ENCODE measurements around the gene SH3BGRL3. TPM values are rescaled to one million over a fixed set of nuclear protein-coding genes. Genes with fewer than 3 reads are reported as not detected.
"Not testable (repeated sequence)": the region's sequence is repeated elsewhere in the genome, so short reads cannot be mapped to it uniquely, and the experiment has no call there.

The SH3BGRL3 gene
- polyA plus RNA-seq, 2 donors, result 170 to 299 TPM

DNA sequence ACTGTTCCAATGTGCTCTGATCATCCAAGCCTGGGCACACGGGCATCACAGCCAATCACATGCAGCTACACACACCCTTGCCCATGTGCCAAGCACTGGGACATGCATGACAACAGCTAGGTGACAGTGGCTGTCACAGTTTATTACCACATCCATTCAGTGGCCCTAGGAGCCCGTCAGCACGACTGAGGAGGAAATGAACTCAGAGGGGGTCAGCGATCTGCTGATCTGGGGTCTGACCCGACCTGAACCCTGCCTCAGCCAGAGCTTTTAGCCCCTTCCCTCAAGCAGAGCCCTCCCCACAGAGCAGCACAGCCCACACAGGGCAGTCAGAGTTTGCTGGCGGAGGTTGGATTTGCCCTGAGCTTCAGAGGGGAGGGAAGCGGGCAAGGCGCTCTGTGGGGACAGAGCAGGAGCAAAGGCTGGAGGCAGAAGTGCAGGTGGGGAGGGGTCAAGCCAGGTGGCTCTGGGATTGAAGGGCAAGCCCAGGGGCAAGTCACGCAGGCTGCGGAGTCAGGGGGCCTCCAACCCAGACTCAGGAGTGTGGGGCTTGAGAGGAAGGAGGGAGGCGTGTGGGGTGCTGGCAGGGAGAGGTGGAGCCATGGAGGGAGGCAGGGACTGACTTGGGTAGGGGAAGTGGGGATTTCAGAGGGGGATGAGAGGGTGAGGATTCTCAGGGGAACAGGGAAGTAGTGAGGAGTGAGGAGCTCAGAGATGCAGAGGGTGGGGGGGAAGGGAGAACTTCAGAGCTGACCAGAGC, 10.4 kb downstream of the SH3BGRL3 start:
- Histone ChIP-seq H3K27ac (ENCODE audit: low read depth in 2 of 2, low read length in 1 of 2) (peak overlapping the region; percentile 29 to 50), H3K9me3 (ENCODE audit: control insufficient read depth in 2 of 2, insufficient read depth in 1 of 2, low read depth in 1 of 2, low read length in 1 of 2) (no peaks in the 10 kb centered on the region), H3K4me3 (ENCODE audit: low read depth in 1 of 2, low read length in 2 of 2) (no peak overlapping the region), H3K27me3 (ENCODE audit: control insufficient read depth in 1 of 2, insufficient read depth in 2 of 2, low read length in 2 of 2) (no peaks in the 10 kb centered on the region), H3K36me3 (ENCODE audit: control insufficient read depth in 2 of 2, insufficient read depth in 2 of 2, low read length in 1 of 2) (no peaks in the 10 kb centered on the region), H3K4me1 (ENCODE audit: control insufficient read depth in 2 of 2, insufficient read depth in 2 of 2, low read length in 1 of 2) (peaks cover 0 to 5% of the 10 kb centered on the region in 2 donors)
- WGBS, 2 donors, result 74 to 75% methylated on average over 11 of the region's 11 CpGs

DNA sequence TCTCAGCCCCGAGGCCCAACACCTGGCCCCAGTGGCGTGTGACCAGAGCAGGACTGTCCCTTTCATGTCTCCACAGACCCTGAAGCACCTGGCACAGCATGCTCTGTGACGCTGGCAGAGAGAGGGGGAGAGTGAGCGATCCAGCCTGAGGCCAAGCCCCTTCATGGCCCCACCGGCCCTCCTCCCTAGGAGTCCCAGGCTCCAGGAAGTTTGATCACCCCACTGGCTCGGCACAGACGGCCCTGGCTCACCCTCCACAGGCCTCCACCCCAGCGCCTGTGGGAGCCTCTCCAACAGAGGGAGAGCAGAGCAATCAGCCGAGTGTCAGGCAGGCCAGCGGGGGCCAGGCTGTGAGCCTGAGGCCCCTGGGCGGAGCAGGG, 11.0 kb downstream of the SH3BGRL3 start:
- Histone ChIP-seq H3K27me3 (ENCODE audit: control insufficient read depth in 1 of 2, insufficient read depth in 2 of 2, low read length in 2 of 2) (no peaks in the 10 kb centered on the region), H3K4me1 (ENCODE audit: control insufficient read depth in 2 of 2, insufficient read depth in 2 of 2, low read length in 1 of 2) (peaks cover 0 to 5% of the 10 kb centered on the region in 2 donors), H3K4me3 (ENCODE audit: low read depth in 1 of 2, low read length in 2 of 2) (no peak overlapping the region), H3K27ac (ENCODE audit: low read depth in 2 of 2, low read length in 1 of 2) (peak overlapping the region; percentile 29 to 50), H3K9me3 (ENCODE audit: control insufficient read depth in 2 of 2, insufficient read depth in 1 of 2, low read depth in 1 of 2, low read length in 1 of 2) (no peaks in the 10 kb centered on the region), H3K36me3 (ENCODE audit: control insufficient read depth in 2 of 2, insufficient read depth in 2 of 2, low read length in 1 of 2) (no peaks in the 10 kb centered on the region)
- WGBS, 2 donors, result 67 to 78% methylated on average over 11 of the region's 11 CpGs

DNA sequence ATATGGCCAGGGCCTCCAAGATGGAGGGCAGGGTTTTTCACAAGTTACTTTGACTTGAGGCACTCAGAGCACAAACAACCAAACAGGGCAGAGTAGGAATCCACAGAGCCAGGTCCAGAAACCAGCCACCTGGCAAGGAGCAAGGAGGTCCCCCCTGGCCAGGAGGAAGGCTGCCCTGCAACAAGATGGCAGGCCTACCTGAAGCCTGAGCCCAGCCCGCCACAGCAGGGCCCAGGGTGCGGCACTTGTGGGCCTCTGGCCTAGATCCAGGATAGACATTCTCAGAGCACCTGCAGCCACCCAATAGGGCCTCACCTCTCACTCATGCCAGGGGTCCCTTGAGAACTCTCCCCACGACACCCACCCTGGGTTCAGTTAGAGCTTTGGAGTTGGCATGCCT, 11.5 kb downstream of the SH3BGRL3 start:
- no peaks in the 10 kb centered on the region for H3K27me3 ChIP-seq (ENCODE audit: control insufficient read depth in 1 of 2, insufficient read depth in 2 of 2, low read length in 2 of 2)
- peaks cover 0 to 5% of the 10 kb centered on the region in 2 donors for H3K4me1 ChIP-seq (ENCODE audit: control insufficient read depth in 2 of 2, insufficient read depth in 2 of 2, low read length in 1 of 2)
- H3K27ac ChIP-seq (ENCODE audit: low read depth in 2 of 2, low read length in 1 of 2), result peak overlapping the region in 1 of 2 donors; percentile 15
- no peaks in the 10 kb centered on the region for H3K36me3 ChIP-seq (ENCODE audit: control insufficient read depth in 2 of 2, insufficient read depth in 2 of 2, low read length in 1 of 2)
- H3K4me3 ChIP-seq (ENCODE audit: low read depth in 1 of 2, low read length in 2 of 2), result no peak overlapping the region
- 92 to 100% methylated on average over 3 of the region's 3 CpGs for WGBS, 2 donors
- no peaks in the 10 kb centered on the region for H3K9me3 ChIP-seq (ENCODE audit: control insufficient read depth in 2 of 2, insufficient read depth in 1 of 2, low read depth in 1 of 2, low read length in 1 of 2)

DNA sequence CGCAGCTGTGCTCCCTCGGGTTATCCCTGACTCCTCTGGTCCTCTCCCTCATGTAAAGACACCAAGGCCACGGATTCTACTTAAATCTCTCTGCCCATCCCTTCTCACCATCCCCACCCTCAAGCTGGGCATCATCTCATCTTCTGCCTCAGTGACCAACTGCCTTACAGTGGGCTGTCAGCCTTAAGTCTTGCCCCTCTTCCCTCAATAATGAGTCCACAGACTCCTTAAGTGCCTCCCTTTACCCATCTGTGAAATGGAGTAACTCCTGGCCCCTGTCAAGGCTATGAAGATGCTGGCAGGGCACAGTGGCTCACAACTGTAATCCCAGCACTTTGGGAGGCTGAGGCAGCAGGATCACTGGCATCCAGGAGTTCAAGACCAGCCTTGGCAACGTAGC, 12.1 kb downstream of the SH3BGRL3 start:
- WGBS, 2 donors, result 86 to 87% methylated on average over 4 of the region's 4 CpGs
- Histone ChIP-seq H3K9me3 (ENCODE audit: control insufficient read depth in 2 of 2, insufficient read depth in 1 of 2, low read depth in 1 of 2, low read length in 1 of 2) (no peaks in the 10 kb centered on the region), H3K27ac (ENCODE audit: low read depth in 2 of 2, low read length in 1 of 2) (no peak overlapping the region), H3K27me3 (ENCODE audit: control insufficient read depth in 1 of 2, insufficient read depth in 2 of 2, low read length in 2 of 2) (no peaks in the 10 kb centered on the region), H3K4me1 (ENCODE audit: control insufficient read depth in 2 of 2, insufficient read depth in 2 of 2, low read length in 1 of 2) (peaks cover 0 to 5% of the 10 kb centered on the region in 2 donors), H3K4me3 (ENCODE audit: low read depth in 1 of 2, low read length in 2 of 2) (no peak overlapping the region), H3K36me3 (ENCODE audit: control insufficient read depth in 2 of 2, insufficient read depth in 2 of 2, low read length in 1 of 2) (no peaks in the 10 kb centered on the region)

DNA sequence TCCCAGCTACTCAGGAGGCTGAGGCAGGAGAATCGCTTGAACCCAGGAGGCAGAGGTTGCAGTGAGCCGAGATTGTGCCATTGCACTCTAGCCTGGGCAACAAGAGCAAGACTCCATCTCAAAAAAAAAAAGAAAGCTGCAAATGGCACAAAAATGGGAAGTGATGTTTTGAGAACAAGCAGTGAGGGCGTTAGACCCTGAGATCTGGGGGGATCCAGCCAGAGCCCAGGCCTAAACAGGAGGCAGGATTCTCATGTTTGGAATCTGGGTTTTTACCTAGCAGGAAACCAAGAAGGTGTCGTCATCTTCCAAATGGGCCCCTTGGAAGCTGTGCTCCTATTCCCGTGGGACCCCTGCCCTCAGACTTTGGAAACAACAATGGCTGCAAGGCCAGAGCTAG, 12.8 kb downstream of the SH3BGRL3 start:
- H3K9me3 ChIP-seq (ENCODE audit: control insufficient read depth in 2 of 2, insufficient read depth in 1 of 2, low read depth in 1 of 2, low read length in 1 of 2); H3K4me3 ChIP-seq (ENCODE audit: low read depth in 1 of 2, low read length in 2 of 2); H3K4me1 ChIP-seq (ENCODE audit: control insufficient read depth in 2 of 2, insufficient read depth in 2 of 2, low read length in 1 of 2); H3K27ac ChIP-seq (ENCODE audit: low read depth in 2 of 2, low read length in 1 of 2); H3K27me3 ChIP-seq (ENCODE audit: control insufficient read depth in 1 of 2, insufficient read depth in 2 of 2, low read length in 2 of 2); H3K36me3 ChIP-seq (ENCODE audit: control insufficient read depth in 2 of 2, insufficient read depth in 2 of 2, low read length in 1 of 2): not testable (repeated sequence)
- 88 to 91% methylated on average over 5 of the region's 5 CpGs for WGBS, 2 donors

DNA sequence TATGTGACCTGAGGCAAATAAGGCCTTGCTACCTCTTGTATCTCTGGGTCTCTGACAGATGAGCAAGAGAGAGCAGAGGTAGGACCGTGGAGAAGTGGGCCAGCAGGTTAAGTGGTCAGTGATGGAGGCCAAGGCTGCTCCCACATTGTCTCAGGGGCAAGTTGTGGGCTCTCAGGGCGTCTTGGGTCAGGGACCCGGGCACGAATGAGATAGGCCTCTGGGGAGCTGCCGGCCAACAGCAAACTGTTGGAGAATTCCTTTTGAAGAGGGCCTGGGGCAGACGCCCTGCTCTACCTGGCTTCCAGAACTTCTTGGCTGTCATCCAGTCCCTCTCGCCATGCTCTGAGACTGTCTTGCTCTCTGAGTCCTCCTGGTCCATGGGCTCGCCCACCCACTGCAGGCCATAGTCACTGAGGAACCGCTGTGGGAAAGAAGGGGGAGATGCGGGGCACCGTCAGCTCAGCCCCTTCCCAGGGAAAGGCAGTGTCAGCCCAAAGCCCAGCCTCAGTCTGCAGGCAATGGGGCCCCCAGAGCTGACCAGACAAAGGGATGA, 14.1 kb downstream of the SH3BGRL3 start:
- Histone ChIP-seq H3K4me1 (ENCODE audit: control insufficient read depth in 2 of 2, insufficient read depth in 2 of 2, low read length in 1 of 2) (peaks cover 0 to 5% of the 10 kb centered on the region in 2 donors), H3K4me3 (ENCODE audit: low read depth in 1 of 2, low read length in 2 of 2) (no peak overlapping the region), H3K27ac (ENCODE audit: low read depth in 2 of 2, low read length in 1 of 2) (no peak overlapping the region), H3K9me3 (ENCODE audit: control insufficient read depth in 2 of 2, insufficient read depth in 1 of 2, low read depth in 1 of 2, low read length in 1 of 2) (no peaks in the 10 kb centered on the region), H3K36me3 (ENCODE audit: control insufficient read depth in 2 of 2, insufficient read depth in 2 of 2, low read length in 1 of 2) (no peaks in the 10 kb centered on the region), H3K27me3 (ENCODE audit: control insufficient read depth in 1 of 2, insufficient read depth in 2 of 2, low read length in 2 of 2) (no peaks in the 10 kb centered on the region)
- WGBS, 2 donors, result 84 to 90% methylated on average over 11 of the region's 11 CpGs

DNA sequence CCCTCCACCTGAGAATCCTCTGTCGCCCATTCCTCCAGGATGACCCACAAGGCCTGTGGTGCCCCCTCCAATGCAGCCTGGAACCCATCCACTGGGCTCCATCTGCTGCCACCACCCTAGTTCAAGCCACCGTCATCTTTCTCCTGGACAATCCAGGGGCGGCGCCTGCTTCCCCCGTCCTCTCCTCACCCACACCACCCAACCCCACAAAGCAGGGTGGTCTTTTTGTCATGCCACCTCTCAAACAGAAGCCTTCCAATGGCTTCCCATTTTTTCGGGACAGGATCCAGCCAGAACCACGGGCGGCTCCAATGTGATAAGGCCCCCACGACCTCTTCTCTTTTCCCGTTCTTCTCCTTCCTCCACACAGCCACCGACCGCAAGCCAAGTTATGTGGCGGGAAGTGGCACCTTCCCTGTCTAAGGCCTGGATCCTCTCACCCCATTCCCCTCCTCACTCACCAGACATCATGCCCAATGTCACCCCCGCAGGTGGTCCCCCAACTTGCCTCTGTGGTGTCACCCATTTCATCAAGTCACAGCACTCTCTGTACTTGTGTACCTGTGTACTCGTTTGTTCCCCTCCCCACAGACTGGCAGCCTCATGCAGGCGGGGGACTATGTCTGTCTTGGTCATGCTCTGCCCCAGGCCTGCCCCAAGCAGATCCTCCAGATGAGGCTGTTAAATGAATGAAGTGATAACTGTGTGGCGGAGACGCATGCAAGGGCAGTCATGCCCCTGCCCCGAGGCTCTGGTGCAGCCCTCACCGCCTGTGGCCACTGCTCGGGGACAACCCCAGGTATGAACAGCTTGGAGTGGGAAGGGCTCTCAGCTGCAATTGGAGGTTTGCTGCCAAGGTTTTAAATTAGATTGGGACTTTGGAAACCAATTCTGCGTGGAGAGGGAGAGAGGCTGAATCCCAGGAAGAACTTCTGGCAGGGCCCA, 15.6 kb downstream of the SH3BGRL3 start:
- no peaks in the 10 kb centered on the region for H3K9me3 ChIP-seq (ENCODE audit: control insufficient read depth in 2 of 2, insufficient read depth in 1 of 2, low read depth in 1 of 2, low read length in 1 of 2)
- H3K27ac ChIP-seq (ENCODE audit: low read depth in 2 of 2, low read length in 1 of 2), result no peak overlapping the region
- no peaks in the 10 kb centered on the region for H3K27me3 ChIP-seq (ENCODE audit: control insufficient read depth in 1 of 2, insufficient read depth in 2 of 2, low read length in 2 of 2)
- H3K4me1 ChIP-seq (ENCODE audit: control insufficient read depth in 2 of 2, insufficient read depth in 2 of 2, low read length in 1 of 2), result no peaks in the 10 kb centered on the region
- H3K36me3 ChIP-seq (ENCODE audit: control insufficient read depth in 2 of 2, insufficient read depth in 2 of 2, low read length in 1 of 2), result no peaks in the 10 kb centered on the region
- 89 to 92% methylated on average over 22 of the region's 22 CpGs for WGBS, 2 donors
- H3K4me3 ChIP-seq (ENCODE audit: low read depth in 1 of 2, low read length in 2 of 2), result no peak overlapping the region

DNA sequence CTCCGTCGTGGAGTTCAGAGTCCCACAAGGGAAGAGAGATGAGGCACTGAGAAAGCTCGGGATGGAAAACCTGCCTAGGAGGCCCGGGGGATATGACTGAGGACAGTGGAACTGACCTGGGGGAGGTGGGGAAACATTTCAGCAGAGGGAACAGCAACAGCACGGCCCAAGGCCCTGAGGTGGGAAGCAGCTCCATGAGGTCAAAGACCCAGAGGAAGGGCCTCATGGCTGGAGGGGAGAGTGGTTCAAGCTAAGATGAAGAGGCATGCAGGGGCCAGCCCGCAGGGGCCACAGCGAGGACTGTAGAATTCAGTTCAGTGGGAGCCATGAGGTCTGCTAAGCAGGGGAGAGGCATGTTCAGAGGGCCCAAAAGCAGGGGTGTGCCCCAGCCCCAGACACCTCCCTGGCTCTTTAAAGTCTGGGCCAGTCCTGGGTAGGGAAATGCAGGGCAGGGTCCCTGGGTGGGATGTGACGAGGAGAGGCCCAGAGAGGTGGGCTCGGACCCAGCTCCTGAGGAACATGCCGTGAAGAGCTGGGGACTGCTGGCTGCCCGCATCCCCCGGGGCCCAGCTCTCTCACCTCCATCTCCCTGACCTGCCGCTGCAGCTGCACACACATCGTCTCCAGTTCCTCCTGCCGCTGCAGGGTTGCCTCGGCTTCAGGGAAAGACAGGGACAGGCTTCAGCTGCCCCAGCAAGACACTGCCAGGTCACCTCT, 16.6 kb downstream of the SH3BGRL3 start:
- WGBS, 2 donors, result 91 to 94% methylated on average over 12 to 16 of the region's 16 CpGs
- H3K4me3 ChIP-seq (ENCODE audit: low read depth in 1 of 2, low read length in 2 of 2), result no peak overlapping the region
- peaks cover 0 to 2% of the 10 kb centered on the region in 2 donors for H3K36me3 ChIP-seq (ENCODE audit: control insufficient read depth in 2 of 2, insufficient read depth in 2 of 2, low read length in 1 of 2)
- no peak overlapping the region for H3K27ac ChIP-seq (ENCODE audit: low read depth in 2 of 2, low read length in 1 of 2)
- no peaks in the 10 kb centered on the region for H3K9me3 ChIP-seq (ENCODE audit: control insufficient read depth in 2 of 2, insufficient read depth in 1 of 2, low read depth in 1 of 2, low read length in 1 of 2)
- H3K4me1 ChIP-seq (ENCODE audit: control insufficient read depth in 2 of 2, insufficient read depth in 2 of 2, low read length in 1 of 2), result no peaks in the 10 kb centered on the region
- H3K27me3 ChIP-seq (ENCODE audit: control insufficient read depth in 1 of 2, insufficient read depth in 2 of 2, low read length in 2 of 2), result no peaks in the 10 kb centered on the region
